GM18502 (cell line): ENCODE measurements around the gene BCKDHB.

ENCODE experiments used
- ATAC-seq: cut with Tn5 transposase; IDR thresholded peaks from one replicate; pipeline ENCODE4 v1.9.1; 2021; ENCODE audit warnings: mild to moderate bottlenecking; ENCODE audit not compliant: unreplicated experiment, poor library complexity

BCKDHB gene

GRCh38 chr6:80316686-80317231, 210.3 kb downstream of the BCKDHB start:
- no peak for ATAC-seq

GRCh38 chr6:80319196-80319595, 212.7 kb downstream of the BCKDHB start:
- no peak for ATAC-seq

- ATAC-seq, result no peak
Observed at GRCh38 chr6:80321011-80321410, 214.5 kb downstream of the BCKDHB start.

GRCh38 chr6:80325742-80326141, 219.3 kb downstream of the BCKDHB start:
- no peak for ATAC-seq

- no peak for ATAC-seq
Observed at GRCh38 chr6:80328652-80329051, 222.2 kb downstream of the BCKDHB start.

GRCh38 chr6:80329496-80329895, 223.0 kb downstream of the BCKDHB start:
- ATAC-seq, result no peak

- no peak for ATAC-seq
Observed at GRCh38 chr6:80330961-80331360, 224.5 kb downstream of the BCKDHB start.

GRCh38 chr6:80331522-80331921, 225.1 kb downstream of the BCKDHB start:
- no peak for ATAC-seq

GRCh38 chr6:80331974-80332373, 225.5 kb downstream of the BCKDHB start:
- no peak for ATAC-seq

- no peak for ATAC-seq
Observed at GRCh38 chr6:80333342-80333741, 226.9 kb downstream of the BCKDHB start.

- ATAC-seq, result no peak
Observed at GRCh38 chr6:80335121-80335531, 228.7 kb downstream of the BCKDHB start.

GRCh38 chr6:80336911-80337310, 230.4 kb downstream of the BCKDHB start:
- no peak for ATAC-seq

GRCh38 chr6:80338201-80338836, 231.8 kb downstream of the BCKDHB start:
- ATAC-seq, result peak; percentile 94

- ATAC-seq, result no peak
Observed at GRCh38 chr6:80339421-80339820, 232.9 kb downstream of the BCKDHB start.

GRCh38 chr6:80340280-80340679, 233.8 kb downstream of the BCKDHB start:
- no peak for ATAC-seq

- ATAC-seq, result no peak
Observed at GRCh38 chr6:80340686-80341085, 234.2 kb downstream of the BCKDHB start.

- ATAC-seq, result no peak
Observed at GRCh38 chr6:80341330-80341729, 234.9 kb downstream of the BCKDHB start.

- no peak for ATAC-seq
Observed at GRCh38 chr6:80343511-80343910, 237.0 kb downstream of the BCKDHB start.

- ATAC-seq, result no peak
Observed at GRCh38 chr6:80347101-80347500, 240.6 kb downstream of the BCKDHB start.

GRCh38 chr6:80348263-80348662, 241.8 kb downstream of the BCKDHB start:
- ATAC-seq, result no peak

- ATAC-seq, result no peak
Observed at GRCh38 chr6:80356000-80356399, 249.5 kb downstream of the BCKDHB start.

- ATAC-seq, result no peak
Observed at GRCh38 chr6:80356545-80356944, 250.1 kb downstream of the BCKDHB start.
